Pons (tissue), 1 donor: Measurements from ENCODE around the gene CHRNA3.
"Not testable (repeated sequence)": the region's sequence is repeated elsewhere in the genome, so short reads cannot be mapped to it uniquely, and the experiment has no call there.

Experiments used
- DNase-seq: peaks from one replicate; pipeline ENCODE4 v3.0.0-alpha.2; 2016; ENCODE audit warnings: low spot score

The CHRNA3 gene

GRCh38 chr15:78560201-78560600, 60.6 kb downstream of the CHRNA3 start:
- not testable (repeated sequence) for DNase-seq

GRCh38 chr15:78552597-78552996, 68.2 kb downstream of the CHRNA3 start:
- DNase-seq: no peak

GRCh38 chr15:78551902-78552301, 68.9 kb downstream of the CHRNA3 start:
- DNase-seq: no peak

GRCh38 chr15:78550815-78551214, 70.0 kb downstream of the CHRNA3 start:
- DNase-seq: no peak

GRCh38 chr15:78550194-78550593, 70.6 kb downstream of the CHRNA3 start:
- no peak for DNase-seq
